Prostate gland (tissue), 2 donors: Measurements from ENCODE around the gene DRD2. TPM values are rescaled to one million over a fixed set of nuclear protein-coding genes. Genes with fewer than 3 reads are reported as not detected.

Source experiments
- DNase-seq: peaks from one replicate; pipeline ENCODE4 v3.0.0-alpha.2; 2019; ENCODE audit warnings: low spot score
- H3K27ac ChIP-seq, 2 donors: fragments of 200-600 bp; sonication (generic); 2 replicates each; pipeline ENCODE4 v1.5.1; 2017 to 2019
- H3K27me3 ChIP-seq: fragments of 200-600 bp; sonication (generic); replicated peaks from 2 replicates; pipeline ENCODE4 v1.5.1; 2019; ENCODE audit not compliant: insufficient read depth
- H3K36me3 ChIP-seq, 2 donors: fragments of 200-600 bp; sonication (generic); 1 replicate in 1 of 2; 2 replicates in 1 of 2; pipeline versions ENCODE4 v1.5.1 to v1.8.1; 2017 to 2019
- H3K4me1 ChIP-seq: fragments of 200-600 bp; sonication (generic); replicated peaks from 2 replicates; pipeline ENCODE4 v1.5.1; 2019
- H3K4me3 ChIP-seq, 2 donors: fragments of 200-600 bp; sonication (generic); 2 replicates each; pipeline ENCODE4 v1.5.1; 2017 to 2019
- H3K9me3 ChIP-seq: fragments of 200-600 bp; sonication (generic); 2 replicates; pipeline ENCODE4 v1.5.1; 2017
- CTCF ChIP-seq, 4 experiments: fragments of 200-600 bp in 2 of 4; fragments of 450-650 bp in 2 of 4; sonication (generic) in 2 of 4; IDR thresholded peaks; 1 replicate in 3 of 4; 2 replicates in 1 of 4; pipeline ENCODE4 v1.5.1; 2016 to 2019; ENCODE audit warnings: antibody characterized with exemption in 4 of 4, mild to moderate bottlenecking in 2 of 4, moderate library complexity in 2 of 4
- POLR2A ChIP-seq: fragments of 450-650 bp; IDR thresholded peaks from one replicate; pipeline ENCODE4 v1.6.1; 2016; ENCODE audit warnings: antibody characterized with exemption, mild to moderate bottlenecking
- POLR2AphosphoS5 ChIP-seq: sonication (generic); formaldehyde crosslinking; IDR thresholded peaks from one replicate; pipeline ENCODE4 v1.6.1; 2017; ENCODE audit warnings: antibody characterized with exemption
- WGBS: methylation state at CpG from one replicate; pipeline ENCODE4 v1.1.5; 2018; 5-methylcytosine and 5-hydroxymethylcytosine counted together
- intact Hi-C: fragments of 100-400 bp; cut with DNase I; formaldehyde crosslinking; loops from one replicate; pipeline ENCODE4 v1.14.2; 2022
- total RNA-seq, 2 donors: library from RNA; depleted of rRNA; stranded (reverse); fragments of >200 nt; gene quantifications; one replicate each; pipeline ENCODE4 v1.1.0, GENCODE V29; 2016

The DRD2 gene
- total RNA-seq, 2 donors from 2014 or later, result 0.68 to 2.4 TPM

- TF ChIP-seq POLR2A (no peak), CTCF (IDR thresholded peaks at IDR 0.05) (no peak), POLR2AphosphoS5 (no peak)
- 95% methylated on average over 16 of the region's 16 CpGs for WGBS
Measured at GRCh38 chr11:113415343-113415742, 59.9 kb downstream of the DRD2 start.

GRCh38 chr11:113412675-113413074, 62.5 kb downstream of the DRD2 start:
- intact Hi-C loops, result no loop called here
- DNase-seq, result no peak
- Histone ChIP-seq H3K4me3 (no peak overlapping the region), H3K27ac (no peak overlapping the region), H3K27me3 (no peaks in the 10 kb centered on the region), H3K4me1 (no peaks in the 10 kb centered on the region), H3K9me3 (no peaks in the 10 kb centered on the region), H3K36me3 (no peaks in the 10 kb centered on the region)
- TF ChIP-seq POLR2A (no peak), CTCF (IDR thresholded peaks at IDR 0.05) (no peak), POLR2AphosphoS5 (no peak)
- 87% methylated on average over 9 of the region's 9 CpGs for WGBS

More at GRCh38 chr11:113415343-113415742, 59.9 kb downstream of the DRD2 start:
- Histone ChIP-seq H3K27ac (no peak overlapping the region), H3K9me3 (no peaks in the 10 kb centered on the region), H3K4me1 (no peaks in the 10 kb centered on the region), H3K36me3 (no peaks in the 10 kb centered on the region), H3K4me3 (no peak overlapping the region), H3K27me3 (no peaks in the 10 kb centered on the region)
- intact Hi-C loops, result no loop called here
- DNase-seq, result no peak

- no peaks in the 10 kb centered on the region for H3K9me3 ChIP-seq
- H3K27me3 ChIP-seq, result no peaks in the 10 kb centered on the region
- intact Hi-C loops, result no loop called here
- no peaks in the 10 kb centered on the region for H3K36me3 ChIP-seq
- no peaks in the 10 kb centered on the region for H3K4me1 ChIP-seq
- no peak for DNase-seq
- TF ChIP-seq POLR2A (no peak), CTCF (IDR thresholded peaks at IDR 0.05) (no peak), POLR2AphosphoS5 (no peak)
- 91% methylated on average over 3 of the region's 3 CpGs for WGBS
- H3K27ac ChIP-seq, result no peak overlapping the region
- no peak overlapping the region for H3K4me3 ChIP-seq
Measured at GRCh38 chr11:113411536-113411935, 63.7 kb downstream of the DRD2 start.

- Histone ChIP-seq H3K4me3 (no peak overlapping the region), H3K36me3 (no peaks in the 10 kb centered on the region), H3K27ac (no peak overlapping the region), H3K9me3 (no peaks in the 10 kb centered on the region), H3K4me1 (no peaks in the 10 kb centered on the region), H3K27me3 (no peaks in the 10 kb centered on the region)
- DNase-seq, result no peak
- TF ChIP-seq POLR2A, result no peak
- TF ChIP-seq CTCF (IDR thresholded peaks at IDR 0.05), result no peak
- TF ChIP-seq POLR2AphosphoS5, result no peak
- 92% methylated on average over 21 of the region's 21 CpGs for WGBS
- intact Hi-C loops, result no loop called here
Measured at GRCh38 chr11:113410414-113411135, 64.6 kb downstream of the DRD2 start.

- Histone ChIP-seq H3K9me3 (no peaks in the 10 kb centered on the region), H3K27ac (no peak overlapping the region), H3K4me3 (no peak overlapping the region), H3K27me3 (no peaks in the 10 kb centered on the region), H3K36me3 (no peaks in the 10 kb centered on the region), H3K4me1 (no peaks in the 10 kb centered on the region)
- WGBS, result 84% methylated on average over 3 of the region's 3 CpGs
- TF ChIP-seq CTCF (IDR thresholded peaks at IDR 0.05) (no peak), POLR2A (no peak), POLR2AphosphoS5 (no peak)
- DNase-seq, result no peak
- intact Hi-C loops, result no loop called here
Measured at GRCh38 chr11:113409526-113409925, 65.7 kb downstream of the DRD2 start.
